GM12891 (cell line): ENCODE data around the gene GSTCD.

Experiments
- POLR2A ChIP-seq: IDR thresholded peaks from 2 replicates; pipeline ENCODE4 v1.6.1; 2011; ENCODE audit warnings: low read depth, low read length, control low read depth
- POLR2AphosphoS5 ChIP-seq: IDR thresholded peaks from 2 replicates; pipeline ENCODE4 v1.6.1; 2011; ENCODE audit warnings: low read depth, low read length, control low read depth
- TAF1 ChIP-seq: IDR thresholded peaks from 2 replicates; pipeline ENCODE4 v1.6.1; 2011; ENCODE audit warnings: low read depth, low read length, control low read depth

GRCh38 chr4:105661028-105661427 is 47.6 kb upstream of the GSTCD start:
- TF ChIP-seq POLR2AphosphoS5 (no peak), POLR2A (no peak), TAF1 (no peak)
